KMS-11 (cell line): Measurements from ENCODE around the gene SMG6.

Experiments
- H2AFZ ChIP-seq: fragments of 200-600 bp; sonication (generic); 2 replicates; pipeline ENCODE4 v1.6.1; 2016; ENCODE audit warnings: antibody characterized with exemption, mixed run types, low read depth
- H3K27ac ChIP-seq: fragments of 200-600 bp; sonication (generic); 2 replicates; pipeline ENCODE4 v1.6.1; 2016; ENCODE audit warnings: mild to moderate bottlenecking, mixed run types
- H3K27me3 ChIP-seq: fragments of 200-600 bp; sonication (generic); 2 replicates; pipeline ENCODE4 v1.6.1; 2017; ENCODE audit warnings: mild to moderate bottlenecking, low read depth, mixed run types, moderate library complexity; ENCODE audit not compliant: insufficient read depth
- H3K36me3 ChIP-seq: fragments of 200-600 bp; sonication (generic); 2 replicates; pipeline ENCODE4 v1.6.1; 2017; ENCODE audit warnings: mild to moderate bottlenecking, mixed run types; ENCODE audit not compliant: insufficient read depth
- H3K4me1 ChIP-seq: fragments of 200-600 bp; sonication (generic); 2 replicates; pipeline ENCODE4 v1.6.1; 2016; ENCODE audit warnings: mild to moderate bottlenecking, low read depth, mixed run types; ENCODE audit not compliant: poor library complexity, severe bottlenecking
- H3K4me2 ChIP-seq: fragments of 200-600 bp; sonication (generic); 2 replicates; pipeline ENCODE4 v1.7.0; 2016; ENCODE audit warnings: mild to moderate bottlenecking, mixed run types
- H3K4me3 ChIP-seq: fragments of 200-600 bp; sonication (generic); IDR thresholded peaks from 2 replicates; pipeline ENCODE4 v1.6.1; 2017; ENCODE audit warnings: low read depth, low read length, mixed read lengths; ENCODE audit not compliant: insufficient read depth
- H3K79me2 ChIP-seq: fragments of 200-600 bp; sonication (generic); 2 replicates; pipeline ENCODE4 v1.6.1; 2016; ENCODE audit warnings: low read depth, mixed run types; ENCODE audit not compliant: insufficient read depth
- H3K9ac ChIP-seq: fragments of 200-600 bp; sonication (generic); 2 replicates; pipeline ENCODE4 v1.6.1; 2016; ENCODE audit warnings: mild to moderate bottlenecking, mixed run types
- H4K20me1 ChIP-seq: fragments of 200-600 bp; sonication (generic); 2 replicates; pipeline ENCODE4 v1.6.1; 2016; ENCODE audit warnings: mild to moderate bottlenecking, mixed run types; ENCODE audit not compliant: insufficient read depth
- TF ChIP-seq, protein P1 (sequence below): fragments of 200-600 bp; sonication (generic); conservative IDR thresholded peaks from 2 replicates; pipeline ENCODE4 v1.6.1; 2017; ENCODE audit warnings: low read depth, mild to moderate bottlenecking, antibody characterized with exemption, low read length, moderate library complexity, mixed read lengths

SMG6 gene

DNA sequence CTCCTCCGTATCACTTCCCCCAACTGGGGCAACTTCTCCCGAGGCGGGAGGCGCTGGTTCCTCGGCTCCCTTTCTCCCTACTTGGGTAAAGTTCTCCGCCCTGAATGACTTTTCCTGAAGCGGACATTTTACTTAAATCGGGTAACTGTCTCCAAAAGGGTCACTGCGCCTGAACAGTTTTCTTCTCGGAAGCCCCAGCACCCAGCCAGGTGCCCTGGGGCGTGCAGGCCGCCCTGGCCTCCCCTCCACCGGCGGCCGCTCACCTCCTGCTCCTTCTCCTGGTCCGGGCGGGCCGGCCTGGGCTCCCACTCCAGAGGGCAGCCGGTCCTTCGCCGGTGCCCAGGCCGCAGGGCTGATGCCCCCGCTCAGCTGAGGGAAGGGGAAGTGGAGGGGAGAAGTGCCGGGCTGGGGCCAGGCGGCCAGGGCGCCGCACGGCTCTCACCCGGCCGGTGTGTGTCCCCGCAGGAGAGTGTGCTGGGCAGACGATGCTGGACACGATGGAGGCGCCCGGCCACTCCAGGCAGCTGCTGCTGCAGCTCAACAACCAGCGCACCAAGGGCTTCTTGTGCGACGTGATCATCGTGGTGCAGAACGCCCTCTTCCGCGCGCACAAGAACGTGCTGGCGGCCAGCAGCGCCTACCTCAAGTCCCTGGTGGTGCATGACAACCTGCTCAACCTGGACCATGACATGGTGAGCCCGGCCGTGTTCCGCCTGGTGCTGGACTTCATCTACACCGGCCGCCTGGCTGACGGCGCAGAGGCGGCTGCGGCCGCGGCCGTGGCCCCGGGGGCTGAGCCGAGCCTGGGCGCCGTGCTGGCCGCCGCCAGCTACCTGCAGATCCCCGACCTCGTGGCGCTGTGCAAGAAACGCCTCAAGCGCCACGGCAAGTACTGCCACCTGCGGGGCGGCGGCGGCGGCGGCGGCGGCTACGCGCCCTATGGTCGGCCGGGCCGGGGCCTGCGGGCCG, 247.1 kb downstream of the SMG6 start:
- no peaks in the 10 kb centered on the region for H3K79me2 ChIP-seq
- TF ChIP-seq, protein P1, sequence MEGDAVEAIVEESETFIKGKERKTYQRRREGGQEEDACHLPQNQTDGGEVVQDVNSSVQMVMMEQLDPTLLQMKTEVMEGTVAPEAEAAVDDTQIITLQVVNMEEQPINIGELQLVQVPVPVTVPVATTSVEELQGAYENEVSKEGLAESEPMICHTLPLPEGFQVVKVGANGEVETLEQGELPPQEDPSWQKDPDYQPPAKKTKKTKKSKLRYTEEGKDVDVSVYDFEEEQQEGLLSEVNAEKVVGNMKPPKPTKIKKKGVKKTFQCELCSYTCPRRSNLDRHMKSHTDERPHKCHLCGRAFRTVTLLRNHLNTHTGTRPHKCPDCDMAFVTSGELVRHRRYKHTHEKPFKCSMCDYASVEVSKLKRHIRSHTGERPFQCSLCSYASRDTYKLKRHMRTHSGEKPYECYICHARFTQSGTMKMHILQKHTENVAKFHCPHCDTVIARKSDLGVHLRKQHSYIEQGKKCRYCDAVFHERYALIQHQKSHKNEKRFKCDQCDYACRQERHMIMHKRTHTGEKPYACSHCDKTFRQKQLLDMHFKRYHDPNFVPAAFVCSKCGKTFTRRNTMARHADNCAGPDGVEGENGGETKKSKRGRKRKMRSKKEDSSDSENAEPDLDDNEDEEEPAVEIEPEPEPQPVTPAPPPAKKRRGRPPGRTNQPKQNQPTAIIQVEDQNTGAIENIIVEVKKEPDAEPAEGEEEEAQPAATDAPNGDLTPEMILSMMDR, result no peak
- no peaks in the 10 kb centered on the region for H3K36me3 ChIP-seq
- H3K4me1 ChIP-seq, result no peaks in the 10 kb centered on the region
- peaks cover 5% of the 10 kb centered on the region; the same call in 1 of the 2 replicates for H3K27me3 ChIP-seq
- H4K20me1 ChIP-seq, result no peaks in the 10 kb centered on the region
- H3K27ac ChIP-seq, result no peak overlapping the region
- H3K9ac ChIP-seq, result no peak overlapping the region
- no peak overlapping the region for H2AFZ ChIP-seq
- no peak overlapping the region for H3K4me2 ChIP-seq
- H3K4me3 ChIP-seq, result no peak overlapping the region

DNA sequence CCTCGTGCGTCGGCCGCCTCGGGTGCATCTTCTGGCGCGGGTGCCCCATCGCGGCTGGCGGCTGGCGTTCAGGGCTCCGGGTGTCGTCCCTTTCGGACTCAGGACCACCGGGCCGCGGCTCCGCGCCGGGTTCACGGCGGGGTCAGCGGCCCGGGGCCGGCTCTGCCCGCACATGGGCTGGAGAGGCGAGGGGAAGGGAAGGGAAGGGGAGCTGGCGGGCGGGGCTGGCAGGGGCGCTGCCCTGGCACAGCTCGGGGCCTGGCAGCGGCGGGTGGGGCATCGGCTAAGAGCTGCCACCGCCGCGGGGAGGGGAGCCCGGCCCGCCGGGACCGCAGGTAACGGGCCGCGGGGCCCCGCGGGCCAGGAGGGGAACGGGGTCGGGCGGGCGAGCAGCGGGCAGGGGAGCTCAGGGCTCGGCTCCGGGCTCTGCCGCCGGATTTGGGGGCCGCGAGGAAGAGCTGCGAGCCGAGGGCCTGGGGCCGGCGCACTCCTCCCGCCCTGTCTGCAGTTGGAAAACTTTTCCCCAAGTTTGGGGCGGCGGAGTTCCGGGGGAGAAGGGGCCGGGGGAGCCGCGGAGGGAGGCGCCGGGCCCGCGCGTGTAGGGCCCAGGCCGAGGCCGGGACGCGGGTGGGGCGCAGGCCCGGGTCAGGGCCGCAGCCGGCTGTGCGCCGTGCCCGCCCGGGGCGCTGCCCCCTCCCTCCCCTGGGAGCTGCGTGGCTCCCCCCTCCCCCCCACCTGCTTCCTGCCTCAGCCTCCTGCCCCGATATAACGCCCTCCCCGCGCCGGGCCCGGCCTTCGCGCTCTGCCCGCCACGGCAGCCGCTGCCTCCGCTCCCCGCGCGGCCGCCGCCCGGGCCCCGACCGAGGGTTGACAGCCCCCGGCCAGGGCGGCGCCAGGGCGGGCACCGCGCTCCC, 248.0 kb downstream of the SMG6 start:
- Histone ChIP-seq H3K4me1 (no peaks in the 10 kb centered on the region), H3K36me3 (no peaks in the 10 kb centered on the region), H3K4me2 (peak overlapping the region; percentile 33; the same call in 1 of the 2 replicates), H3K27ac (no peak overlapping the region), H3K79me2 (no peaks in the 10 kb centered on the region), H3K27me3 (peaks cover 7% of the 10 kb centered on the region; the same call in 1 of the 2 replicates), H4K20me1 (no peaks in the 10 kb centered on the region), H2AFZ (peak overlapping the region; percentile 47), H3K9ac (peak overlapping the region; percentile 52; the same call in 1 of the 2 replicates), H3K4me3 (no peak overlapping the region)
- TF ChIP-seq, protein P1, result no peak

GRCh38 chr17:2054512-2055291, 248.9 kb downstream of the SMG6 start, which contains the start of gene HIC1:
Gene HIC1 (plus strand): TSS chr17:2055103. CDS start chr17:2056691, 1,588 bp downstream.
- H3K4me2 ChIP-seq, result peak within 1 kb of the TSS; percentile 76
- TF ChIP-seq, protein P1, result peak; percentile 63
- peak within 1 kb of the TSS; percentile 52; the same call in 1 of the 2 replicates for H3K9ac ChIP-seq
- peaks cover 7% of the 10 kb centered on the region; the same call in 1 of the 2 replicates for H3K27me3 ChIP-seq
- no peak within 1 kb of the TSS for H3K4me3 ChIP-seq
- H3K36me3 ChIP-seq, result no peaks in the 10 kb centered on the region
- H4K20me1 ChIP-seq, result no peaks in the 10 kb centered on the region
- H3K4me1 ChIP-seq, result no peaks in the 10 kb centered on the region
- peak within 1 kb of the TSS; percentile 49 for H2AFZ ChIP-seq
- no peak within 1 kb of the TSS for H3K27ac ChIP-seq
- no peaks in the 10 kb centered on the region for H3K79me2 ChIP-seq

DNA sequence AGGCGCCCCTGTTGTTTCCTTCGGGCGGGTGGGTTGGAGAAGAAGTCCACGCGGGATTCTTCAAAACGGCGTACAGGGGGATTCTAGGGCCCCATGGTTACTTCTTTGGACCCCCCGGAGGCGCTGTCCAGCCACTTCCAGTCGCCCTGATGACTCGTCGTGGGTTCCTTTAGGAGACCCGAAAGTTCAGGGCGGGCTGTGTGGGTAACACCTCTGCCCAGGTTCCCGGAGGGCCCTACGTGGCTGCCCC, 249.4 kb downstream of the SMG6 start:
- TF ChIP-seq, protein P1, result no peak
- H4K20me1 ChIP-seq, result no peaks in the 10 kb centered on the region
- H3K4me3 ChIP-seq, result no peak overlapping the region
- H2AFZ ChIP-seq, result peak overlapping the region; percentile 49
- no peak overlapping the region for H3K27ac ChIP-seq
- peaks cover 7% of the 10 kb centered on the region; the same call in 1 of the 2 replicates for H3K27me3 ChIP-seq
- H3K4me2 ChIP-seq, result peak overlapping the region; percentile 76
- no peaks in the 10 kb centered on the region for H3K79me2 ChIP-seq
- H3K36me3 ChIP-seq, result no peaks in the 10 kb centered on the region
- no peaks in the 10 kb centered on the region for H3K4me1 ChIP-seq
- H3K9ac ChIP-seq, result no peak overlapping the region
